DND-41 (cell line): ENCODE results near the gene PILRB.
"Not testable (repeated sequence)": the region's sequence is repeated elsewhere in the genome, so short reads cannot be mapped to it uniquely, and the experiment has no call there.

Experiments used
- CTCF ChIP-seq: IDR thresholded peaks from 2 replicates; pipeline ENCODE4 v1.5.1; 2012; ENCODE audit warnings: borderline replicate concordance, low read length, moderate library complexity, mild to moderate bottlenecking; ENCODE audit not compliant: poor library complexity, severe bottlenecking; ENCODE audit errors: extremely low read depth
- EZH2 ChIP-seq: IDR thresholded peaks from 3 replicates; pipeline ENCODE4 v1.6.1; 2012; ENCODE audit warnings: borderline replicate concordance, low read depth, mild to moderate bottlenecking, moderate library complexity, low read length, inconsistent platforms; ENCODE audit not compliant: severe bottlenecking

DNA sequence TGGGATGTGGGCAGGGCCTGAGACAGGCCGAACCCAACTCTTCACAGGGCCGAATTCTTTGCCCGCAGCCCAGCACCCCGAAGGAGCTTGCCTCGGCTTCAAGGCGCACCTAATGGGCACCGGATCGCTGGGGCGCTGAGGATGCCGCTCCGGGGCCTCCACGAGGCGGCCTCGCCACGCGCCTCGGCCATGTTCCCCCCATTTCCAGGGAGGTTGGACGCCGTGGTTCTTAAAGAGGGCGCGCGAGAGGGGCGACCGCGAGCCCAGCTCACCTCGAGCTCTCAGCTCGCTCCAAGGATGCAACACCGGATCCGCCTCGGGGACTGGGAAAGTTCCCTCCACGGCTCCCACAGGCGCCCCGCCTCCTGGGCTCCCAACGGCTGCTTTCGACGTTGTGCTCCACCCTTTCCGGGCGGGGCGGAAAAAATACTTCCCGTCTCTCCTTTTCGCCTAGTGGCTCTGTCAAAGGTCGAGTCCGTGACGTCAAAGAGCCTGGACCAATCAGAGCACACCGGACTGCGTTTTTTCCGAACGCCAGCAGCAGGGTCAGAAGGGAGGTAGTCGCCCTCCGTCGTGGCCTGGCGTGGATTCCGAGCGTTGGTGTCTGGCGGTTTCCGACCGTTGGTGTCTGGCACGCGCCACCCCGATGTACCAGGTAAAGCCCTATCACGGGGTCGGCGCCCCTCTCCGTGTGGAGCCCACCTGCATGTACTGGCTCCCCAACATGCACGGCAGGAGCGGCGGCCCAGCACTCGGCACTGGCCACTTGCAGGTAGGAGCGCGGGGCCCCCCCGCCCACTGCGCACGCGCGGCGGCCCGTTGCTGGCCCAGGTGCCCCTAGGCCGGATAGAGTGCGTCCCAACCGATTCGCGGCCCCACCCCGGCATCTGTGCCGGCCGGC is 22.1 kb upstream of the PILRB start:
- not testable (repeated sequence) for TF ChIP-seq CTCF, EZH2
